ENCODE data around the gene MPRIP.

The MPRIP gene

DNA sequence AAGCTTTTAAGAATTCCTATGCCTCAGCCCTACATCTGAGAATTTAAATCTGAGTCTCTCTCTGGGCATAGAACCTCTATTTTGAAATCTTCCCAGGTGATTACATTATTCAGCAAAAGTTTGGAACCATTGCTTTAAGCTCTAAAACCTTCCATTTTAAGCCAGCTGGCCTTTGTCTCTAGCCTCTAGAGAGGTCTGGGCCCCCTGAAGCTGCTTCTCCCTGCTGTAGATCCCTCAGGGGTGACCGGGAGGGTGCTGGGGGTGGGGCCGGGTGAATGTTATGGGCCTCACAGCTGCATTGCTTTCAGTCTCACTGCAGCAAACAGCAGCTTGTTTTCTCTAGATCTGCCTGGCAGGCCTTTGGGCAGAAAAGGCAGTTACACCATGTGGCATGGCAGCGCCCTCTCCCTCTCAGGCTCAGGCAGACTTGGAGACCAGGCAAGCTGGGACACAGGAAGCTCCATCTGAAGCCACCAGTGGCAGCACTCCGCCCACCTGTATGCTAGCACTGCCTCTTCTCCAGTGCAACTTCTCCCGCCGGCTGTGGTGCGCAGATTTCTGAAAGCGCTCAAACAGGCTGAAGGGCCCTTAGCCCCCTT lies 66.3 kb downstream of the MPRIP start:
- no peak for DNase-seq (ENCODE audit: low read depth)

DNA sequence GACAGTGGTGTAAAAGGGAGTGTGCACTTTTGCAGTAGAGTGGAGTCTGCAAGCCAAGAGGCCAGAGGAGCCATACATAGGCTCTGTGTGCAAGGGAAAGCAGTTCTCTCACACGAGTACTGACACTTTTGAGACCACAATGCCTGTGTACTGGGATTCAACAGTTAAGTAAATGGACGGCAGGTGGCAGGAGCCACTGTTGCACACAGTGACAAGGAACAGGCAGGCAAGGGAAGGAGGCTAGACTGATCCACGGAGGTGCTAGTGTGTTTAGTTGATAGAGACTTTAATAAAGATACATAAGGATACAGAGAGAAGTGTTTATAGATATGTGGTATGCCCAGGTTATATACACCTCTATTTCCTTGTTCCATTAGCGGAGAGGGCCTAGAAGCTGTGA lies 67.0 kb downstream of the MPRIP start:
- DNase-seq (ENCODE audit: low read depth), result no peak

DNA sequence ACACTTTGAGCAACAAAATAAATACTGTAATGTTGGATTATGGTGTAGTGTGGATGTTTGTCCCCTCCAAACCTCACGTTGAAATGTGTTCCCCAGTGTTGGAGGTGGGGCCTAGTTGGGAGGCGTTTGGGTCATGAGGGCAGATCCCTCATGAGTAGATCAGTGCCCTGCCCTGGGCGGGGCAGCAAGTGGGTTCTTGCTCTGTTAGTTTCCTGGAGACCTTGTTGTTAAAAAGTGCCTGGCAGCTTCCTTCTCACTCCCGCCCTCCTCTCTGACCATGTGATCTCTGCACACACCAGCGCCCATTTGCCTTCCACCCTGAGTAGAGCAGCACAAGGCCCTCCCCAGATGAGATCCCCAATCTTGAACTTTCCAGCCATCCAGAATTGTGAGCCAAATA lies 67.7 kb downstream of the MPRIP start:
- no peak for DNase-seq (ENCODE audit: low read depth)

- DNase-seq (ENCODE audit: low read depth), result no peak
Observed at GRCh38 chr17:17110520-17110919, 68.3 kb downstream of the MPRIP start.

GRCh38 chr17:17111401-17112393 lies 69.4 kb downstream of the MPRIP start:
- DNase-seq (ENCODE audit: low read depth), result no peak

DNA sequence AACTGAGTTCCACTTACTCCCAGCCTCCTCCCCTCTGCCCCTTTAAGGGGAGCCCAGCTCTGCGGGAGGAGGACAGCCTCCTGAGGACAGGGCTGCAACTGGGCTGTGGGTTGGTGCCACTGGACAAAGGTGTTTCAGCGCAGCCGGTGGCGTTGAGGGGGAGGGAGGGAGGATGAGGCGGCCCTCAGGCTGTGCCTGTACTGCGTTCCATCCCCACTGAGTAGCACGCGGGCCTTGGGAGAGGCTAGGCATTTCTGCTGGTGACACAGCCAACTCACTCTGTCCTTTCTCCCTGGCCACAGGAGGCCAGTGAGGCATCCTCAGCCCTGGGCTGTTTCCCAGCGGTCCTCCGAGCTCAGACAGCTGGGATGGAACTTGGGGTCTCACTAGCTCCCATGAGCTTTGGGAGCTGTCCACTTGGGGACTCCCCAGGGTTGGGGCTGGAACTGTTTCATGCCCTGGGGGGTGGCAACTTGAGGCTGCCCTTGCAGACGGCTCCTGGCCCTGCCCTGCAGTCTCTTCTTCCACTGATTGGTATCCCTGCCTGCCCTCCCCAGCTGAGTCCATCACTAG lies 70.5 kb downstream of the MPRIP start:
- no peak for DNase-seq (ENCODE audit: low read depth)

DNA sequence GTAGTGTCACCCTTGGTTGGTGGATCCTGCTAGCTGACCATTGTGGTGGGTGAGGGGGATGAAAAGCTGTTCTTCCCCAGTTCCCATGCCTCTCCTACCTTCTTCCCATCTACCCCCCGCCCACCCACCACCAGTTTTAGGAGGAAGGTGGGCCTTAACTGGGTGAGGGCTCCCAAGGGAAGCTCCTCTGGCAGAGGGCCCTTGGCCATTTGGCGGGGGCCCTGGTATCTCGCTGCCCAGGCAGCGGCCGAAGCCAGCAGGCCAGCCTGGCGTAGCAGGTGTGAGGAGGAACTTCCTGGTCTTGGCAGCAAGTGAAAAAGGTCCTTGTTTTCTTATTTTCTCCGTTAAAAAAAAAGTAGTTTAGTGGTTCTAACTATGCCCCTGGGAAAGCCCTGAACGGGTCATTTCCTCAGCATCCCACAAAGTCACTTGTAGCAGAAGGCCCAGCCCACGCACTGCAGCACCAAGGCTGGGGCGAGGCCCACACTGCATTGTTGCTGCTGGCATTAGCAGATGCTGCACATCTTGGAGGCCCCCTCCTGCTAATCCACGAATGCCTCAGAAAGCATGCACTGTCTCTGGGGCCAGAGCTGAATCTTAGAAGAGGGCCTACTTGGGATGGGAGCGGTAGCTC lies 72.5 kb downstream of the MPRIP start:
- no peak for DNase-seq (ENCODE audit: low read depth)

DNA sequence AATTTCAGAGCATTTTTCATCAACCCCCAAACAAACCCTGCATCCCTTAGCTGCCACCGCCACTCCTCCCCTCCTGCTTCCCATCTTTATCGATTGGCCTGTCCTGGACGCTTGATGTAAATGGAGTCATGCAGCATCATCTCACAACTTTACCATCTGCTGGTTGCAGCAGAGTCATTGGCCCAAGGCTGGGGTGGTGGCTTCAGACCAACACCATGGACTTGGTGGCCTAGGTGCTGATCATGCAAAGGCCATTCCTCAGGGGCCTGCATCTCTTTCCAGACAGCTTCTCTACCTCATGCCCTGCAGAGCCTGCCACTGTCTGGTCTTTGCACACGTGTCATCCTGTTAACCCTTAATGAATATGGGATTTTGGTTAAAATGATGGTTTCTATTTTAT lies 73.4 kb downstream of the MPRIP start:
- no peak for DNase-seq (ENCODE audit: low read depth)

- no peak for DNase-seq (ENCODE audit: low read depth)
Observed at GRCh38 chr17:17116406-17116805, 74.1 kb downstream of the MPRIP start.

DNA sequence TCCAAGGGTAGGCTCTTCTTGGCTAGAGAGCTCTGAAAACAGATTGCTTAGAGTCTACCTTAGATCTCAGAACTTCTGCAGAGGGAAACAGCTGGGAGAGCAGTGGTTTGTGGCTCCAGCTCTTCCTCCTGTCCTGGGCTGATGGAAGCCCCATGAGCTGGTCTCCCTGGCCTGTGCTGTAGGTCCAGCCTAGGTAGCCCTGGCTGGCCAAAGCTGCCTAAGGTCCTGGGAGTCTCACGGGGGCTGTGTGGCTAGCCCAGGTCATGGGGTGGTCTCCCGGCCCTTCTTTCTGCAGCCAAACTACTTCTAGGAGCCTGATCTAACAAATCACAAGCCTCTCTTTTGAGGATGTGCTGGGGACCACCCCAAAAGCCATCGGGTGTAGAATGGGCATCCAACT lies 75.7 kb downstream of the MPRIP start:
- DNase-seq (ENCODE audit: low read depth), result no peak

DNA sequence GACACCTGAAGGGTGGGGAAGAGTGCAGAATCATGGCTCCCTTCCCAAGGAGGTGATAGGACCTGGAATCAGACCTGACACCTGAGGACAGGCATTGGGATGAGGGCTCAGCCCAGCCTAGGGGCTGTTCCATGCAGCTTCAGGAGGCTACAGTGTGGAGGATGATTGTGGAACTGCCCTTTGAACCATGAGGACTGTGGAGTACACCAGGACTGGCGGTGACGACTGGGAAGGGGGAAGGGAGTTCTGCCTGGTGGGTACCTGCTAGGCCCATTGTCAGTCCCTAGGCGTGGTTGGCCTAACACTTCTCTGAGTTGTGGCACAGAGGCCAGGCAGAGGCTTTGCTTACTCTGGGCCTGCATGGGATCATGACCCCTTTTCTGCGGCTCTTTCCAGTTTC lies 76.1 kb downstream of the MPRIP start:
- no peak for DNase-seq (ENCODE audit: low read depth)

DNA sequence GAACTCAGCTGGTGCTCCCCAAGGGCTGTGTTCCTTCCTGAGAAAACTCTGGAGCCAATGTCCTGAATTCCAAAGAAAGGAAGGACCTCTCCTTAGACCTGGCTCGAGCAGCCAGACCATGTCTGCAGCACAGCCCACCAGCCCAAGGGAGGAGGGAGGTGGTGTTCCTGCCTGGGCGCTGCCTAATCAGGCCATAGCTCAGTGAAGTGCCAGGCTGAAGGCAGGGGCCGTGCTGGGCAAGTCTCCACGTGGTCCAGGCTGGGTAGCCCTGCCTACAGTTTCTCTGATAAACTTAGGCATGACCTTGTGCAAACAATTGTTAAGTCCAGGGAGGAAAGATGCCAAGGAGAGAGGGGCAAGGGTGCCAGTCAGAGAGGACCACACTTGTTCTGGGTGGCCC lies 76.8 kb downstream of the MPRIP start:
- no peak for DNase-seq (ENCODE audit: low read depth)

- no peak for DNase-seq (ENCODE audit: low read depth)
Observed at GRCh38 chr17:17119533-17119932, 77.3 kb downstream of the MPRIP start.

DNA sequence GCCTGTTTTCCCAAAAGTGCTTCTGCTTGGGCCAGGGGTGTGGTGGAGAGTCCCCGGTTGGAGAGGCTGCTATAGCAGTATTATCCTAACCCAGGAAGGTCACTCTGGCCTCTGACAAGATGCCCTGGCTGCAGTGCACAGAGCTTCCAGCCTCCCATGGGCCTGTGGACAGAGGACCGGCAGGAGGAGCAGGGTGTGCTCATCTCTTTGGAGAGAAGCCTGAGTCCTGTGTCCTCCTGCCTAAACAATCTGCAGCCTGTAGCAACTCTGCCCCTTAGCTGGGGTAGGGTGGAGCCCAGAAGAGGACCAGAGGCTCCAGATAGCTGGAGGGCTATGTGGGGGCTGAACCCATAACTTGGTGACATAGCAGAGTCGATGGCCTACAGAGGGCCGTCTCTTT lies 78.0 kb downstream of the MPRIP start:
- no peak for DNase-seq (ENCODE audit: low read depth)

GRCh38 chr17:17120701-17121100 lies 78.4 kb downstream of the MPRIP start:
- no peak for DNase-seq (ENCODE audit: low read depth)

DNA sequence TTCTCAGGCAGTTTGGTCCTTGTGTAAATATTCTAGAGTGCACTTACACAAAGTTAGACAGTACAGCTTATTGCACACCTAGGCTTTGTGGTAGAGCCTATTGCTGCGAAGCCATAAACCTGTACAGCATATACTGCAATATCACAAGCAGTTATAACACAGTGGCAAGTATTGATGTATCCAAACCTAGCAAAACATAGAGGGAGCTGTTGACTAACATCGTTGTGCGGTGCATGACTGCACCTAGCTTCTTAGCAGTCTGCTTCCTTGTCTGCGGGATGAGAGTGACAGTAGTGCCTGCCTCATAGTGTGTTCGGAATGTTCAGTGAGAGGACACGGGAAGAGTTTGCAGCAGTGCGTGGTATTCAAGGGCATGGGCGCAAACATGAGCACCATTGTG lies 78.9 kb downstream of the MPRIP start:
- DNase-seq (ENCODE audit: low read depth), result no peak

DNA sequence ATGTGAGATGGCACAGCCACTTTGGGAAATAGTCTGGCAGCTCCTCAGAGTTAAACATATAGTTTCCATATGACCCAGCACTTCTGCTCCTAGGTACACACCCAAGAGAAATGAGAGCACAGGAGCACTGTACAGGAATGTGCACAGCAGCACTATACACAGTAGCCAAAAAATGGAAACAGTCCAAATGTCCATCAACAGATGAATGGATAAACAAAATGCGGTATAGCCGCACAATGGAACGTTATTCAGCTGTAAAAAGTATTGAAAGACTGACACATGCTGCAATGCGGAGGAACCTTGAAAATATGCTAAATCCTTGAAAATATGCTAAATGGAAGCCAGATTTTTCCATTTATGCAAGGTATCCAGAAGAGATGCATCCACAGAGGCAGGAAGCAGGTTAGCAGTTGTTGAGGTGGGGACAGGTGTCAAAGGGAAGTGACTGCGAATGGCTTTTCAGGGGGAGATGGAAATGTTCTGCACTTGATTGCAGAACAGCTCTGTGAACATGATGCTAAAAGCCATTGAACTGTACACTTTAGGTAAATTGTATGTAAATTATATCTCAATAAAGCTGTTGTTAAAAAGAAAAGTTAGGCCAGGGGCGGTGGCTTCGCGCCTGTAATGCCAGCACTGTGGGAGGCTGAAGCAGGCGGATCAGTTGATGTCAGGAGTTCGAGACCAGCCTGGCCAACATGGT lies 80.7 kb downstream of the MPRIP start:
- DNase-seq (ENCODE audit: low read depth), result no peak

DNA sequence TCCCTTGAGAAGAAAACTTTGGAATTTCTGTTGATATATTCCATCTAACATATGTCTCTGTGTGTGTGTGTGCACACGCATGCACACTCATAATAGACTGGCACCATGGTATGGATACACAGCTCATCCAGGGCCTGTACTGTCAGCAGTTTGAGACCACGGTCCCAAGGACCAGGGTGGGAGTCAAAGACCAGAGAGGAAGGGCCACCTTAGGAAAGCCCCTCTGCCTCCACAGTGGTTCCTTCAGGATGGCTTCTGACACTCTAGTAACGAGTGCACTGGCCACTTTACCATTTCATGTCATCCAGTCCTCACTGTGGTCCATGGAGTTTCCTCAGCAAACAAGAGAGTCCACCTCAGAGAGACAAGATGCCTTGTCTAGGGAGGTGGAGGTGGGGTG lies 82.1 kb downstream of the MPRIP start:
- DNase-seq (ENCODE audit: low read depth), result no peak

DNA sequence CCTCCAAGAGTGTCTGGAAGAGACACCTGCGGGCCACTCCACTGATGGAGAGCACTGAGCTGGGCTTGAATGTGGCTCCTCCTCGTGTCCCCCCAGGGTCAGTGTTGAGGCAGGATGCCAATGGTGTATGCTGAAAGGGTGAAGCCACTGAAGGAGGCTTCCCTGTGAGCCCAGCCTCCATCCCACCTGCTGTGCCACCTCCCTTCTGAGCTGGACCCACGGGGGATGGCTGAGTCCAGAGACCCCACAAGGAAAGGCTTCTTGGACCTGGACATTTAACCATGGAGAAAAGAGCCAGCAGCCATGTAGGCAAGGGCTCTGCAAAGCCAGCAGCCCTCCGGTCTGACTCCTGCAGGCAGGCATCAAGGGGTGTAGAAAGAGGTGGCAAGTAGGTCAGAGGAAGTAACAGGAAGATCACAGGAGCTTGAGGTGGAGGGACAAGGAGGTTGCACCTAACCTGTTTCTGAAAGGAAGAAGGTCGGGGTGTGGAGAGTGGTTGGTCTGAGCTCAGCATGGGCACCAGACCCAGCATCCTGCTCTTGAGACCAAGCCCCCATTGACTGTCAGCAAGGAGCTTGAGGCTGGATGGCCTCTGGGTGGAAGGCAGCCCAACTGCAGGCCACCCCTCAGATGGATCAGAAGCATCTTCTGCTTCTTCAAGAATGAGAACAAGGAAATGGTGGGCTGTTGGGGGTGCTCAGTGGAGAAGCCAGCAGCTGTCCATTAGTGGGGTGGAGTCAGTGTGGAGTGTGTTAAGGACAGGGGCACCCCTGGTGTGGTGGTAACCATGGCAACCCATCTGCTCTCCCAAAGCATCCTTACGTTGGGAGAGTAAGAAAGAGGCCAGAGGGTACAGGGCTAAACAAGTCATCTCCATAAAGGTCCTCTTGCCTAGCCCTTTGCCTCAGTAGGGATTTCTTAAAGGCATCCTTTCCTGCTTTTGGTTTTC lies 83.2 kb downstream of the MPRIP start:
- no peak for DNase-seq (ENCODE audit: low read depth)

DNA sequence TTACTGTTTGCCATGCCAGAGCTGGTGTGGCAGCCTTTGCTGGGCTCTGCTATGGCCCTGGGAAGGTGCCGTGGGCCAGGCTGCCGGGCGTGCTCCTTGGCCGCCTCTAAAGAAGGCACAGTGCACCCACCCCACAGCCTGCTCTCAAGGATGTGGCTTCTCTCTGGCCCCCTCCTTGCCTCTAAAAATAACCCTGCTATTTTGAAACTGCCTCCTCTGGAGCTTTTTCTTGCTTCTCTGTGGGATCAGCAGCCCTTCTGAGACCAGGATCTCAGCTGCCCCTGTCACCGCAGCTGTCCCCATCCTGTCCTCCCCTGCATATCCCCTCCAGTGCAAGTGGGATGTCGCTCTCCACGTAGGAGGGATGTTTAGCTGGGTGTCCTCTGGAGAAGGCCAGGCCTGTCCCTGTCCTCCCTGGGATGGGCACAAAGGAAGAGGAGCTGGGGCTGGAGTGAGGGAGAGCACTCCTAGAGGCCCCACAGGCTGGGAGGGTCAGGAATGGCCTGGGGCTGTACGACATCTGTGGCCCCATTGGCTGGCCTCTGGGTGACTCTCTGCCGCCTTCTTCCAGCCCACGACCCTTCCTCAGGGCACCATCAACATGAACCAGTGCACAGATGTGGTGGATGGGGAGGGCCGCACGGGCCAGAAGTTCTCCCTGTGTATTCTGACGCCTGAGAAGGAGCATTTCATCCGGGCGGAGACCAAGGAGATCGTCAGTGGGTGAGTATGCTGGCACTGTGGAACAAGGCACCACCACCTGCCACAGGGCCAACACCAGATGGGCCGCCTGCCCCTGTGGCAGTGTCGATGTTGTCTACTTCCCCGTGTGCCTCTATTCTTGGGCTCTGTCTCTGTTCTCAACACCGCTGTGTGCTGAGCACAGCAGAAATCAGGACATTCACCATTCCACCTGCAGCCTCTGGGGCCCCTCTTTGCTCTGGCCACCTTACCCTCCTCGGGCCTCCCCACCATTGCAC lies 84.2 kb downstream of the MPRIP start:
- no peak for DNase-seq (ENCODE audit: low read depth)

Data from GM04503 (cell line).